HG03432 (cell line): ENCODE data around the gene EIF4G3.
"Not testable (repeated sequence)": the region's sequence is repeated elsewhere in the genome, so short reads cannot be mapped to it uniquely, and the experiment has no call there.

Experiments used
- ATAC-seq: cut with Tn5 transposase; IDR thresholded peaks from one replicate; pipeline ENCODE4 v1.9.1; 2021; ENCODE audit warnings: mild to moderate bottlenecking, moderate library complexity; ENCODE audit not compliant: unreplicated experiment

EIF4G3 gene

GRCh38 chr1:20962576-20963258, 214.0 kb downstream of the EIF4G3 start:
- no peak for ATAC-seq

- no peak for ATAC-seq
Measured at GRCh38 chr1:20958430-20958829, 218.3 kb downstream of the EIF4G3 start.

DNA sequence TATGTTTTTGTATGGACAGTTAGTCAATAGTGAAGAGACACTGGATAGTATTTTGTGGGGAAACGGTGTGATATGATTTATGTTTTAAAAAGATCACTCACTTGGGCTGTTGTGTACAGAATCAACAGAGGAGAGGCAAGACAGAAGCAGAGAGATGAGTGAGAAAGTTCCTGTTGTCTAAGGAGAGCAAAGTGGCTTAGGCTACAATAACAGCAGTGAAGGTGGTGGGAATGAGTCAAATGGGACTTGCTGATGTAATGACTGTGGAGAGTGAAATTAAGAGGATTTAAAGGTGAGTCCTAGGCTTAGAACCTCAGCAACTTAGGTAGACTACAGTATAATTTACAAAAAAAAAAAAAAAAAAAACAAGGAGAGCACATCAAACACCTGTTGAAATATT, 220.4 kb downstream of the EIF4G3 start:
- no peak for ATAC-seq

DNA sequence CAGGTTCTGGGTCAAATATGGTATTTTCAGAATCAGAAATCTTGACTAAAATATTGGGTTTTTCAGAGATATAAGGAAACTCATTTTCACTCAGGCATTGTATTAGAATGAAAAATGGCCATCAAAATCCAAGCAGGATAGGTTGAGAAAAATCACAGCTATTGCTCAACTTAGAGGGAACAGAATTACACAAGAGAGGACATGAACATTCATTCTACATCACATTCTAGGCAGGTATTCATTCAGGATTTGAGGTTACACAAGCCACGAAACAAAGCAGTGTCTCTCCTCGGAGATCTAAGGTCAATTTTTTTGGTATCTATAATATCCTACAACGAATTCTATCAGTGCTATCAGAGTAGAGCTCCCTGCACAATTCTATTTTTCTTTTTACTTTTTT, 226.0 kb downstream of the EIF4G3 start:
- no peak for ATAC-seq

DNA sequence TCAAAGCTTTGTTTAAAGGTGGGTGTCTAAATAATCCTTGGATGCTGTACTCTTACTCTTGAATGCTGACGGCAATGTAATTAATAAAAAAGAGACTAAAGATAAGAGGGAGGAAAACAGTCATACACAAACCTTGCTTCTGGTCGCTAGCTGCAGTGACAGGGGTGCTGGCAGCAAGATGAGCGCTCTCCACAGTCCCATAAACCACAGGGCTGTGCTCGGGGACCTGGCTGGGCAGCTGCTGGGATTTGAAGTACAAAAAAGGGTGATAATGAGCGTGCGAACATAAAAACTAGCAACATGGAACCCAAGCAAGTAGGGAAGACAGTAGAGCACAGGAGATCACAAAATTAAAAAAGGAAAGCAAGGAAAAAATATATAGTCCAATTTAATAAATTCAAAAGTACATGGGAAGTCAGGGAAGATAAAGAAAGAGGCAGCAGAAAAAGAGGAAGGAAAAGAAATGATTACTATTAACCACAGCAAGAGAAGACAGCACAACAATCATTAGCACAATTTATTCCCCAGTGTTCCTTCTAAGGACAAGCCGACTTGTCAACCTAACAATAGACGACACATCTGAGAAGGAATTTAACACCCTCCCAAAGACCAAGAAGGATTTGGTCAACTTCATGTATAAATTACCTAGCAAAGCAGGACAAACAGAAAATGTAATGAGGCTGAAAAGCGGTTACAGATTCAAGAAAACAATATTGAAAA, 226.7 kb downstream of the EIF4G3 start:
- ATAC-seq: no peak

DNA sequence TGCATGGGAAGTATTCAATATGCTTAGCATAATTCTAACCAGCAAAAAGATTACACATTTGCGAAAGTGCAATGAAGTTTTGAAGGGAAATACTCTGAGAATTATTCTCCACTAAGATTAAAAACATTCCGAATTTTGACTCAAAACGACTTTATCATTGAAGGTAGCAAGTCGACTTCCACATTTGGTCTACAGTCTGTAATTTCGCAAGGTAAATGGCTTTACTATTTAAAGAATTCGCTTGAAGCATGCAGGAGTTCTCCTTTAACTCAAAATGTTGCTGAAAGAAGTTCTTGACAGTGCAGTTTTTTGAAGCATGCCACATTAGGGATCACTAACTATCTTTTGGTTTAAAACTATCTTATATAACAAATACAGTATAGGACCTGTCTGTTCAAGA, 228.6 kb downstream of the EIF4G3 start:
- ATAC-seq: no peak

DNA sequence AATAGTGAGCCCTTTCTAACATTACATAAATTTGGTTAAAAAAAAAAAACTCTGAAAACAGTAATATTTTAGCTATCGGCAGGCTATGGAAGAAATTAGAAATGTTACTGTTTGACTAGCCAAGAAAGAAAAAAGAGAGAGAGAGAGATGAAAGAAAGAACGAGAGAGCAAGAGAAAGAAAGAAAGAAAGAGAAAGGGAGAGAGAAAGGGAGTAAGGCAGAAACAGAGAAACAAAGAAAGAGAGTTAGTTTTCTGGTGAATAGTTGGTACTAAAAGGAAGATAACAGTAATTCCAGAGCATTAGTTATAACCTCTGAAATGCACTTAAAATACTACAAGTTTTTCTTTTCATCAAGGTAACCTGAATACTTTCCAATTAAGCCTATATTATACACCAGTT, 229.3 kb downstream of the EIF4G3 start:
- no peak for ATAC-seq

DNA sequence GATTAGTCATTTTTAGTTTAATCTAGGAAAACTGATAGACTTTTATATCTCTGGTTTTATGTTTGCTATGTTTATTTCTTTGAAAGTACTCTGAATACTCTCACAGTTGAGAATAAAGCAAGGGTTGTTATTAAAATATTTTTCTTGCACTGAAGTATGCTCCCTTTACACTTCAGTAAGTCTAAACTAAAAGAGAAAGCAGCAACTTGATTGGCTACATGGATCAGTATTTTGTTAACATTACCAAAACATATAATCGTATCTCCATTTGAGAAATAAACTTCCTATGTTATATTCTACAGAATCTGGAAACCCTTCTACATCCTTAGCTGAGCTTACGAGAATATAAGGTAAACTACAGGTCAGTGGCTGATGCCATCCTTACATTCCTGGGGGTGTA, 240.1 kb downstream of the EIF4G3 start:
- ATAC-seq: no peak

DNA sequence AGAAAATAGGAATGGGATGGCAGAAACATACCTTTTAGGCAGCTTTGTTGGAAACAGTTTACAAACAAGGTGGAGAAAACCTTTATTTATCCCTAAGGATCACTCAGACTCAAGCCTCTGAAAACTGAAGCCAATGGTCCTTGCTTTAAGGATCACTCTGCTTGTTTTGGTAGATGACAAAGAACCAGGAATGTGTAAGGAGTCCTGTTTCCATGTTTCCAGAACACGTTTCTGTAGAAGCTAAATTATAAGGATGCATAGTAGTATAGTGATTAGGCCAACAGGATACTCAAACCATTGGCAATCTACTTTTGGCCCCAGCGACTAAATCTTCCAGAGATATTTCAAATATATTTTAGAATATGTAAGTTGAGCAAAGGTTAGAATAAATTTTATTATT, 240.5 kb downstream of the EIF4G3 start:
- no peak for ATAC-seq

- no peak for ATAC-seq
Measured at GRCh38 chr1:20935717-20936116, 241.0 kb downstream of the EIF4G3 start.

GRCh38 chr1:20932437-20932977, 244.2 kb downstream of the EIF4G3 start:
- no peak for ATAC-seq

DNA sequence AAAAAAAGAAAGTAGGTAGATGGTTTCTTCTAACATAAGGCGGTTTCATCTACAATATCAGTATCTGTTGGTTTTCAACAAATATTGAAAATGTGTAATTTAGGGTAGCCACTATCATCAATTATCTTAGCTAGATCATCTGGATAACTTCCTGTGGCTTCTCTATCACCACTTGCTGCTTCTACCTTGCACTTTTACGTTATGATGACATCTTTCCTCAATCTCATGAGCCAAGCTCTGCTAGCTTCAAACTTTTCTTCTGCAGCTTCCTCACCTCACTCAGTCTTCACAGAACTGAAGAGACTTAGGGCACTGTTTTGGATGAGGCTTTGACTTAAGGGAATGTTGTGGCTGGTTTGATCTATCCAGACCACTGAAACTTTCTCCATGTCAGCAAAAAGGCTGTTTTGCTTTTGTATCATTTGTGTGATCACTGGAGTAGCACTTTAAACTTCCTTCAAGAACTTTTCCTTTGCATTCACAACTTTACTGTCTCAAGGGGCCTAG, 244.7 kb downstream of the EIF4G3 start:
- ATAC-seq: no peak

DNA sequence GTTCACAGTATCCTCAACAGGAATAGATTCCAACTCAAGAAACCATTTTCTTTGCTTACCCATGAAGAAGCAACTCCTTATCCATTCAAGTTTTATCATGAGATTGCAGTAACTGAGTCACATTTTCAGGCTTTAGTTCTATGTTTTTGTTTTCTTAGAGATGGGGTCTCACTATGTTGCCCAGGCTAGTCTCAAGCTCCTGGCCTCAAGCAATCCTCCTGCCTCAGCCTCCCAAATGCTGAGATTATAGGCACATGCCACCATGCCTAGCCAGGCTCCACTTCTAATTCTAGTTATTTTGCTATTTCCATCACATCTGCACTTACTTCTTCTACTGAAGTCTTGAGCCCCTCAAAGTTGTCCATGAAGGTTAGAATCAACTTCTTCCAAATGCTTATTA, 246.3 kb downstream of the EIF4G3 start:
- no peak for ATAC-seq

GRCh38 chr1:20928146-20928545, 248.6 kb downstream of the EIF4G3 start:
- ATAC-seq: no peak

- ATAC-seq: no peak
Measured at GRCh38 chr1:20921285-20921684, 255.4 kb downstream of the EIF4G3 start.

GRCh38 chr1:20913242-20913641, 263.5 kb downstream of the EIF4G3 start:
- ATAC-seq: no peak

GRCh38 chr1:20907526-20907925, 269.2 kb downstream of the EIF4G3 start:
- not testable (repeated sequence) for ATAC-seq

- no peak for ATAC-seq
Measured at GRCh38 chr1:20903437-20903836, 273.3 kb downstream of the EIF4G3 start.

GRCh38 chr1:20900056-20900455, 276.6 kb downstream of the EIF4G3 start:
- ATAC-seq: no peak

GRCh38 chr1:20899154-20899972, 277.3 kb downstream of the EIF4G3 start:
- ATAC-seq: no peak

DNA sequence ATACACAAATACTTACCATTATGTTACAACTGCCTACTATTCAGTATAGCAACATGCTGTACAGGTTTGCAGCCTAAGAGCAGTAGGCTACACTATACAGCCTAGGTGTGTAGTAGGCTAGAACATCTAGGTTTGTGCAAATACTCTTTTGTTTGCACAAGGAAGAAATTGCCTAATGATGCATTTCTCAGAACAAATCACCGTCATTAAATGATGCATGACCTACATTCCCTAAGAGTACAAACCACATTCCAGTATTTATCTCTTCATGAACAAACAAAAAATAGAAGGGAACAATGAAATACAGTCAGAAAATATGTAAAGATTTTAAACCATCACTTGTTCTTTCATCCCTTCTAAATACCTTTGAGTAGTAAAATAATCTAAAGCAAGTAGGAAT, 279.9 kb downstream of the EIF4G3 start:
- ATAC-seq: no peak
